HG03571 (cell line): ENCODE results near the gene OST4.
A peak's percentile ranks its signal among the peaks of the same experiment; 100 is the strongest.

Experiments used
- ATAC-seq: cut with Tn5 transposase; IDR thresholded peaks from one replicate; pipeline ENCODE4 v1.9.1; 2021; ENCODE audit not compliant: unreplicated experiment

Gene OST4

GRCh38 chr2:27054721-27055120 is 16.7 kb downstream of the OST4 start:
- no peak for ATAC-seq

DNA sequence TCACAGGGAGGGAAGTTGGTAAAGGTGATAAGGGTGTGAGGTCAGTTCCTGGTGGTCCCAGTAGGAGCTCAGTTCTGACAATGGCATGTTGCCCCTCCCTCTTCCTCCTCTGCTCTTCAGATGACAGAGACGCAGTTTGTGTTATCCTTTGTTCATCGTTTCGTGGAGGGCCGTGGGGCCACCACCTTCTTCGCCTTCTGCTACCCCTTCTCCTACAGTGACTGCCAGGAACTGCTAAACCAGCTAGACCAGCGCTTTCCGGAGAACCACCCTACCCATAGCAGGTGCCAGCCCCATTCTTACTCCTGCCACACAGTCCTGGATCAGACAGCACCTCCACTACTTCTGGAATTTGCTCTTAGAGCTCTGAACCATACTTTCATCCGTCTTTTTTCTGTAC is 17.7 kb downstream of the OST4 start:
- no peak for ATAC-seq

DNA sequence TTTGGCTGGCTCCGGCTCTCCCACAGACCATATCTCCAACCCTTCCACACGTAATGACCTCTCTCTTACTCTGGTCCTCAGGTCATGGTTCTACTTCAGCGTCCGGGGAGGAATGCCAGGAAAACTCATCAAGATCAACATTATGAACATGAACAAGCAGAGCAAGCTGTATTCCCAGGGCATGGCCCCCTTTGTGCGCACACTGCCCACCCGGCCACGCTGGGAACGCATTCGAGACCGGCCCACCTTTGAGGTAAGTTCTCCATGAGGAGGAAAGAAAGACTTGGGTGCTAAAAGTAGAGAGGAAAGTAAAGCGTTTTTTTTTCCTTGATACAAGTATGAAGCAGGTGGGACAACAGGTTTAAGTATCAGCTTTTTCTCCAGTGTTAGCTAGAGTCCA is 18.1 kb downstream of the OST4 start:
- ATAC-seq = no peak

DNA sequence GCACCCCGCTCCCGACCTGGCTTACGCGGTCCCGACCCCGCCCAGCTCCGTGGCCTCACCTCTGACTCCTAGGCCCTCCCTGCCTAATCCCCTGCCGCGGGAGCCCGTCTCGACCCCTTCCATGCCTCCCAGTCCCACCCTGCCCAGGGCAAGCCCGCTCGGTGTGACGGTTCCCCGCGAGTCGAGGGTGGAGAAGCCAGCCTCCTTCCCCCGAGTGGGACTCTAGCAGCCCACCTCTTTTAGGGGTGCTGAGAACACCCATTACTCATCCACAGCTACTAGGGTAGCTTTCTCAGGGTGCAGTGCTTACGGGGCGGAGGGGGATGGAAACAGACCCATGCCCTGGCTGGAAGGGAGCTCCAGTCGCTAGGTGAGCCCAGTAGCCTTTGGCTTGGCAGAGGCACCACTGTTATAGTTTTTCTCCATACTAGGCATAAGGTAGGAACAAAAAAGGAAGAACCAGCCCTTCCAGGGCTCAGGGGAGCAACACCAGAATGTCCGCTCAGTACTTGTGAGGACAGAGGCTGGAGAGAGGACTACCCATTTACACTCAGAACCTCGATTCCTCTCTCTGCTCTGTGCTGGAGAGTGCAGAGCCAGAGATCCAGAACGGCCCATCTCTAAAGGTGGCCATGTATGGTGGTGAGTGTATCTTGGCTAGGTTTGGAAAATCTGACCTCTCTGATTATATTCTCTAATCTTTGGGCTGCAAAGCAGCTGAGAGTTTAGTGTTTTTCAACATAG is 19.4 kb downstream of the OST4 start:
- ATAC-seq = no peak

GRCh38 chr2:27050996-27051901 is 20.2 kb downstream of the OST4 start, which contains the start of gene AGBL5:
AGBL5 (plus strand) TSS chr2:27051668; CDS start chr2:27052959, 1,291 bp downstream.
- ATAC-seq = peak; percentile 55

DNA sequence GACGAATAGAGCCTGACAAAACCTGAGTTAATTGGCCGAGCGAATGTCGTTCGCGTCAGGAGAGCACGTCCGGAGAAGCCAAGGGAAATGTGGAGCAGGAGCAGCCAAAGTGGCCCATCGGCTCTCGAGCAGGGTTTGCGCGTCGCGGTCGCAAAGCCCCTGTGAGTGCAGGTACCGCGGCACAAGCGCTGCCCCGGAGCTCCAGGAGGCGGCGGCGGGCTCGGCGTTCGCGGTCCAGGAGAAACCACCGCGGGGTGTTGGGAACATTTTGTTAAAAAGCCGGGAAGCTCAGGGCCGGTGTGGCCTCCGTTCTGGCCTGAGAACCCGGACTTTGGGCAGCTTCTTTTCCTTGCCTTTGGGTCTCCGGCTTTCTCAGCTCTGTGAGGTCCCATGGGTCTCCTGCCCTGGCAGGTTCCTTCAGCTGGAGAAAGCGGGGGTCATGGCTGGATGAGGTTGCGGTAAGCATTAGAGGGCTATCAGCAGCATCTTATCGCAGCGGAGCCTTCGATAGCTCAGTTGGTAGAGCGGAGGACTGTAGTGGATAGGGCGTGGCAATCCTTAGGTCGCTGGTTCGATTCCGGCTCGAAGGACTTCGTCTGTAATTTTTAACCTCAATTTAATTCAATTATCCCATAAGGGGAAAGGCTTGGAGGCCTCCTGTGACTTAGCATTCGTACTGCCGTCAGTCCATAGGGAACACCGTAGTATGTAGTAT is 21.0 kb downstream of the OST4 start:
- peak; percentile 49 for ATAC-seq

GRCh38 chr2:27049422-27050280 is 21.8 kb downstream of the OST4 start:
- ATAC-seq = peak; percentile 22

- no peak for ATAC-seq
Observed at GRCh38 chr2:27042985-27043634, 28.3 kb downstream of the OST4 start.

- ATAC-seq = peak; percentile 68
Observed at GRCh38 chr2:27042159-27042661, 29.2 kb downstream of the OST4 start.

DNA sequence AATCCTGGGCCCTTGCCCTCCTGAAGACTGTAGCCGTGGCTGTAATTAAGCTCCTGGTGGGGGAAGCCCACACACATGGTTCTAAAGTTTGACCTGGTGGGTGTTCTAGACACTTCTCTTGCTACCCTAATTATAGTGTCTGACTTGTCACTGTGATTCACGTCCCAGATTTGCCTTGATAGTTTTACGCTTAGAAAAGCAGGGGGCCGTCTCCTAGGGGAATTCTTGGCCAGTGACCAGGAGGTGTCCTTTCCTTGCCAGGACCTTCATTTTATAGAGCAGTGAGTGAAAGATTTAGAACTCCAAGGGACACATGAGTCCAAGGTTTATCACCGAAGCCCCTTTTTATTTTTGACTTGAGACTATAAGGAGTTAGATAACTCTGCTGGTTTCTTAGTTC is 29.7 kb downstream of the OST4 start:
- ATAC-seq = peak; percentile 10

- ATAC-seq = no peak
Observed at GRCh38 chr2:27040282-27040681, 31.2 kb downstream of the OST4 start.

- no peak for ATAC-seq
Observed at GRCh38 chr2:27039871-27040270, 31.6 kb downstream of the OST4 start.

DNA sequence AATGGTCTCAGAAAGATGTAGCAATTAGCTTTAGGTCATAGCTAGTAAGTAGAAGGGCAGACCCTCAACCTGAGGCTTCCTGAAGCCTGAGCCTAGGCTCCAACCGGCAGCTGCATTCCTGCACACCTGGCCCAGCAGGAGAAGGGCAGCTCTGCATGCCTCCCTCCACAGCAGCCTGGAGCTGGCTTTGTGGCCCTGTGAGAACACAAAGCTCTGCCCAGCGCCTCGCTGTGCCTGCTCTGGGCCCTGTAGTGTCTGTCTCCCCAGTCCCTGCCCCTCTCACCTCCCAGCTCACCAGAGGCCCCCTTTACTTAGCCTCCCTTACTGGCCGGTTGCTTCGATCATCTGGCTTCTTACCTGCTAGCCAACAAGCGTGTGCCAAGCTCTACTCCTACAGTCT is 32.0 kb downstream of the OST4 start:
- ATAC-seq = no peak

GRCh38 chr2:27038631-27039339 is 32.7 kb downstream of the OST4 start:
- ATAC-seq = no peak

GRCh38 chr2:27038012-27038411 is 33.4 kb downstream of the OST4 start:
- no peak for ATAC-seq

DNA sequence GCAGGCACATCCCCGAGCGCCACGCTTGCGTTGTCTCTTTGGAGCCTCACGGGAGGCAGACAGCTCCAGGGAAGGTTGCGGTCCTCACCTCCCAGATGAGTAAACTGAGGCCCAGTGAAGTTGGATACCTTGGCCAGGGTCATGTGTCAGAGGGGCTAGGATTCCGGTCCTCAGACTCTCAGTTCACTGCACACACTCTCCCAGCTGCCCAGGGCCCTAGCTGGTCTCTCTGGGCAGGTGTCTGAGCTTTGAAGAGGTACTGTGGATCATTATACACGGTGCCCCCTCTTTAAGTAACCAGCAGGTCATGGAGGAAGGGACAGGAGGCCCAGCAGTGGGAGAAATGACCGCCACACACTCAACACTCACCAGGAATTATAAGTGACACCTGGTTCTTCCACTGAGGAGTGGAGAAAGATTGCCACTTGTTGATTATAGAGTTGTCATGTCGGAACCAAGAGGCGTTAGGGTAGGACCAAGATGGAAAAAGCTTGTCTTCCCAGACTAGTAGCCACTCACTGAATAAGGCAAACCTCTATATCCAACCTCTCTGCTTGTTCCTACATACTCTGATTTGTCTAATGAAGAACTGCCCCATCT is 38.1 kb downstream of the OST4 start:
- ATAC-seq = no peak

DNA sequence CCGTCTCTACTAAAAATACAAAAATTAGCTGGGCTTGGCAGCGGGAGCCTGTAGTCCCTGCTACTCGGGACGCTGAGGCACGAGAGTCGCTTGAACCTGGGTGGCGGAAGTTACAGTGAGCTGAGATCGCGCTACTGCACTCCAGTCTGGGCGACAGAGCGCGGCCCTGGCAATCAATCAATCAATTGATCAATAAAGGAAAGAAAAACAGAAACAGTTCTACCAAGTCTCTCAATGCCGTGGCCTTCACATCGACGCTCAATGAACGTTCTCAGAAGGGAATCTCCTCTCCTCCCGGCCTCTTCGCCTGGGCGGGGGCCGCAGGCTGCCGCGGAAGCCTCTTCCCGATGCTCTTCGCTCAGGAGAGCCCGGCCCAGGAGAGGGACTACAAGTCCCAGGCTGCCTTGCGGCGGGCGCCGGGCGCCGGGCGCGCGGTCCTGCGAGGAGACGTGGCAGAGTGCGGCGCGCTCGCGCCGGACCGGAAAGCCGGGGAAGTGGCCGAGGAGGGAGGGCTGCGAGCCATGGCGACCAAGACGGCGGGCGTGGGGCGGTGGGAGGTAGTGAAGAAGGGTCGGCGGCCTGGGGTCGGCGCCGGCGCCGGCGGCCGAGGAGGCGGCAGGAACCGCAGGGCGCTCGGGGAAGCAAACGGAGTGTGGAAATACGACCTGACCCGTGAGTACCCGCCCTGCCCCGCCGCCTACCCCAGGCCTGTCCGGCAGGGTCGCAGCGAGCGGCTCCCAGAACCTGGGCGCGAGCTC is 38.8 kb downstream of the OST4 start, which contains the start of gene TMEM214:
Gene TMEM214 (plus strand): TSS at position 471 of the 758 bp plus-strand sequence. CDS start 51 bp downstream, at position 522.
- ATAC-seq = peak; percentile 89

DNA sequence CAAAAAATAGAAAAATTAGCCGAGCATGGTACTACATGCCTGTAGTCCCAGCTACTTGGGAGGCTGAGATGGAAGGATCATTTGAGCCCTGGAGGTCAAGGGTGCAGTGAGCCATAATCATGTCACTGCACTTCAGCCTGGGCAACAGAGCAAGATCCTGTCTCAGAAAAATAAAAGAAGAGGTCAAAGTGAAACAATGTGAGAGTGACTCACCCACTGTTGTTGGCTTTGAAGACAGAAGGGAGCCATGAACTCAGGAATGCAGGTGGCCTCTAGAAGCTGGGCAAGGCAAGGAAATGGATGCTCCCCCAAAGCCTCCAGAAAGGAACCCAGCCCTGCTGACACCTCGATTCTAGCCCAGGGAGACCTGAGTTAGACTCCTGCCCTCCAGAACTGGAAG is 42.4 kb downstream of the OST4 start:
- ATAC-seq = no peak
